ENCODE data around the gene SH3PXD2B.

The SH3PXD2B gene

DNA sequence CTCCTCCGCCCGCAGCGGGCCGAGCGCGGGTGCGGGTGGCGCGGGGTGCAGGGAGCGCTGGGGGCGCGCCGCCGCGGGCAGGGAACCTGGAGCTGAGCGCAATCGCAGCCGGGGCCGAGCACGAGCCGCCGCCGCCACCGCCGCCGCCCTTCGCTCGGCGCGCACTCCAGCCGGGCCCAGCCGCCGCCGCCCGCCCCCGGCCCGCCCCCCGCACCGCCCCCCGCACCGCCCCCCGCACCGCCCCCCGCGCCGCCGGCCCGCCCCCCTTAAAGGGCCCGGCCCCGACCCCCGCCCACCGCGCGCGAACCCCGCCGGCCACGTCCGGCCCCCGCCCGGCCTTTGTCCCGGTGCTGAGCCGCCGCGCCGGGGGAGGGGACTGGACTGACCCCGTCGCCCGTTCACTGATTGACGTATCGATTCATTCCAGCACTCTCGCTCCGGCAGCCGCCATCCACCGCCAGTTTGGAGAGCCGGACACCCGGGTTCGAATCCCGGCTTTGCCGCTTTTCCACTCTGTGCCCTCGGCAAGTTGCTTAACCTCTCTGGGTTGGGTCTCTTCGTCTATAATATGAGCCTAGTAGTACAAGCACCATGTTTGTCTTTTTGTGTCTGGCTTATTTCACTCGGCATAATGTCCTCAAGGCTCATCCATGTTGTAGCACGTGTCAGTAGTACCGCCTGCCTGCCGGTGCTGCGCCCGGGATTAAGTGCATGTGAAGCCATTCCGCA lies at the start of gene SH3PXD2B:
SH3PXD2B (minus strand) TSS at position 168 of the 729 bp plus-strand sequence. CDS start 173 bp downstream, outside the sequence.
- DNase-seq, result no peak

DNA sequence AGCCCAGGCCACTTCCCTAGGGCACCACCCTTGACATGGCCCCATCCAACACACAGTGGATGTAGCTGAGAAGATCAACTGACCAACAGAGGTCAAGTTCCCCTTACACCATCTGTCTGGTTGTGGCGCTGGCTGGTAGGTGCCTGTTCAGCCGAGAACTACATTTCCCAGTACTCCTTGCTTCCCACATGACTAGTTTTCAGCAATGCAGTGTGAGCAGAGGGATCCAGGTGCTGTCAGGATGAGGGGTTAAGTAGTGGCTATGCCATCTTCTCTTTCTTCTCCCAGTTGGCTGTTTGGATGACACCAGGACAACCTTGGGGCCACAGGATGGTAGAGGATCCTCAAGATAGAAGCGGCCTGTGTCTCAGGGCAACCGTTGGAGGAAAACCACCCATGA lies 48.6 kb upstream of the SH3PXD2B start:
- DNase-seq, result no peak

DNA sequence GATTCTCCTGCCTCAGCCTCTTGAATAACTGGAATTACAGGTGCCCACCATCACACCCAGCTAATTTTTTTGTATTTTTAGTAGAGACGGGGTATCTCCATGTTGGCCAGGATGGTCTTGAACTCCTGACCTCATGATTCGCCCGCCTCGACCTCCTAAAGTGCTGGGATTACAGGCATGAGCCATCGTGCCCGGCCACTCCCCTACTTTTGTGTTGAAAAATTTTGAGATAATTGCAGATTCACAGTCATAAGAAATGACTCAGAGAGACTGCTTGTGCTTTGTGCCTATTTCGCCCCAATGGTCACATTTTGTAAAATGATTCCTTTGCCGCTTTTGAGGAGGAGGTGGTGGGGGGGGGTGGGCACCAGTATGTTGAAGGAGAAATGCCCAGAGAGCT lies 48.1 kb upstream of the SH3PXD2B start:
- DNase-seq, result no peak

DNA sequence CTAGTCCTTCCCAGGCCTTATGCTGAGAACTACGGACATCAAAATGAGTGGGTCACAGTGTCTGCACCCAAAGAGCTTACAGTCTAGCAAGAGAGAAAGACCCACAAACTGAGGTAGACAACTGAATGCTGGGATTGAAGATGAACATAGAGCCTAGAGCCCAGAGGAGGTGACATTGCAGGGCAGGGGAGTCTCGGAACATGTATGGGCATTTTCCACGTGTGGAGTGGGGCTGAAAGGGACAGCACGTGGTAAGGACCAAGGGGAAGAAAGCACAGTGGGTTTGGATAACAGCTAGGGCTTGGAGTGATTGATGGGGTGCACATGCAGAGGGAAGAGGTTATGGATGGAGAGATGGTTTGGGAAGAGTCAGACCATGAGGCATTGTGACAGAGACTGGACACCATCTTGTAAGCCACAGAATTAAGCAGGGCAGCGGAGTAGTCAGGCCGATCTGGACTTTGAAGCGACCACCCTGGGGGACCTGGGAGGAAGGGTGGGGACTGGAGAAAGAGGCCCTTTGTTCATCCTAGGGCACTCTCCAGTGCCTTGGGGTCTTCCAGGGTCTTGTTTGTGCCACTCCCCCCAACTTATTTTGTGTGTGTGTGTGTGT lies 47.5 kb upstream of the SH3PXD2B start:
- DNase-seq, result no peak

DNA sequence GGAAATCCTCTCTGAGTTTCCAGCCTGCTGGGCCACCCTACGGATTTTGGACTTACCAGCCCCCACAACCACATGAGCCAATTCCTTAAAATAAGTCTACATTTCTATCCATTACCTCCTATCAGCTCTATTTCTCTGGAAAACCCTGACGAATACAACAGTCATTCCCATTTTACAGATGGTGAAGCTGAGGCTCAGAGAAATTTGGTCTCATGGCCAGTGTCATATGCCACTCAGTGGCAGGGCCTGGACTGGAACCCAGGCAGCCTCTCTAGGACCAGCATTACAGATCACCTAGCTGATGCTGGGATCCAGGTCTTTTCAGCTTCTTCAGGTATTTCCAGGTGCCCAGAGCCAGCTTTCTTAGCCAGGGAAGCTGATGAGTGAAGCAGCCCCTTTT lies 45.0 kb upstream of the SH3PXD2B start:
- DNase-seq, result no peak

DNA sequence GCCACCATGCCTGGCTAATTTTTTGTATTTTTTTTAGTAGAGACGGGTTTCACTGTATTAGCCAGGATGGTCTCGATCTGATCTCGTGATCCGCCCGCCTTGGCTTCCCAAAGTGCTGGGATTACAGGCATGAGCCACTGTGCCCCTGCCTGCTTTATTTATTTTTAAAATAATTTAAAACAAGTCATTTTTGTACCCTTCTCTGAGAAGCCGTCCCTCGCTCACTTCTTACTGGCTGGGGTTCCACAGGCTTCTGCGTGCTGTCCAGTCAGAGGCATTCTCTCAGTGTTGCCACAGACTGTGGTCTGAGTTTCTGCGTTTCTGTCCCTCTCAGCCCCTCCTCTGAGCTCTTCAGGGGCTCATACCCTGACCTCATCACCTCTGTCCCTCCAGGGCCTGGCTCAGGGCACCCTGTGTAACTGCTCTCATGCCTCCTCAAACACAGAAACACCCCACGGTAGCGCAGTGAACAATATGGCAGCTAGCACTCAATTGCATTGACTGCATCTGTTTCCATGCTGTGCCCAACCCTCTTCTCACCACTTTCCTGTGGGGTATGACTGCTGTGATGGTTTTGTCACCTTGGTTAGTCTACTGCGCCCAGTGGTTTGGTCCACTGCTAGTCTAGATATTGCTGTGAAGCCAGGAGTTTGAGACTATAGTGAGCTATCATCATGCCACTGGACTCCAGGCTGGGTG lies 44.3 kb upstream of the SH3PXD2B start:
- DNase-seq, result no peak

DNA sequence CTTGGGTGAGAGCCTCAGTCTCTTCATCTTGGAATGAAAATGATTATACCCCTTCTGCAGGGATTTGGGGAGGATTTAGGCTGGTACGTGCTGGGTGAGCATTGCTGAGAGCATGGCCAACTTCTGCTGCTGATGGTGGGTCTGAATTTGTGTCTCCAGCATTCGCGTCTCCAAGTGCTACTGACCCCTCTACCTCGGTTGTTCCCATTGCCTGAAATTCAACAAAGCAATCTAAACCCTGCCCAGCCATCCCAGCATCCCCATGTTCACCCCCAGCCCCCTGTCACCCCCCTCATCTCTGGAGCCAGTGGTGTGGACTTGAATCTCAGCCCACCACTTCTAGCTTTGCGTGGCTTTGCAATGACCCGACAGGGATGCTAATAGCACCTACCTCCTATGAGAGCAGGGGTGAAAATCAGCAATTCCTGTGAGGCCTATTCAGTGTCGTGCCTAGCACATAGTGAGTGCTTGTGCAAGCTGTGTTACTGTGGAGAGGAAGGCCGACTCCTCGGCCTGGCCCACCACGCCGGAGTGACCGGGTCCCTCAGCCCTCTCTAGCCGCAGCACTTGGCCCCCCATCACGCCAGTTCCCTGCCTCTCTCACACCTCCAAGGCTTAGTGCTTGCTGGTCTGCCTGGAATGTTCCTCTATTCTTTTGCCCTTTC lies 43.4 kb upstream of the SH3PXD2B start:
- DNase-seq, result no peak

DNA sequence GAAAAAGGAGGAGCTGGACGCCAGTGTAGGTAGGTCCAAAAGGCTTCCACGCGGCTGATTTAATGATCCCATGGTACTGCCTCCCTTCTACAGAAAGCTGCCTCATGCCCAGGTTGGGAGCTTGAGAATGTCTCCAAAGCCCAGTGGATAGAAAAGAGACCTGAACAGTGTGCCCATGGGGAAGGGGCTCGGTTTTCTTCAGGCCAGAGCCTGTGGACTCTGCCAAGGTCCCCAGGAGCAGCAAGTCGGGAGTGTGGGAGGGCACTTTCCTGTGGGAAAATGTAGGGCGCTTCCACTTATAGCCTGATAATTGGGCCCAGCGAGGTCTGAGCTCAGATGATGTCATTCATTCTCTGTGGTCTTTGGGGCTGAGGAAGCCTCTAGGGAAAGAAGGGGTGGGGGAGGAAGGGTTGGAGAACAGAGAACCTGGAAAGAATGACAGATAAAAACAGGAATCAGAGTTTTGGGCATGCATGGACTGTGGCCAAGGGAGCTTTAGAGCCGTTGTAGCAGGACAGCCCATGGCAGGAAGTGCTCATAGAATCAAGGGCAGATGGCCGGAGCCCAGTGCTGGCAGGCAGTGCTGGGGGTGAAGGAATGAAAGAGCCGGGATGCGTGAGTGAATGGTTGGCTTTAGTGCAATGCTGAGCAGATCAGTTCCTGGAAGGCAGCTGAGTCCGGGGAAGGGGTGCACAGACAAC lies 42.5 kb upstream of the SH3PXD2B start:
- no peak for DNase-seq

DNA sequence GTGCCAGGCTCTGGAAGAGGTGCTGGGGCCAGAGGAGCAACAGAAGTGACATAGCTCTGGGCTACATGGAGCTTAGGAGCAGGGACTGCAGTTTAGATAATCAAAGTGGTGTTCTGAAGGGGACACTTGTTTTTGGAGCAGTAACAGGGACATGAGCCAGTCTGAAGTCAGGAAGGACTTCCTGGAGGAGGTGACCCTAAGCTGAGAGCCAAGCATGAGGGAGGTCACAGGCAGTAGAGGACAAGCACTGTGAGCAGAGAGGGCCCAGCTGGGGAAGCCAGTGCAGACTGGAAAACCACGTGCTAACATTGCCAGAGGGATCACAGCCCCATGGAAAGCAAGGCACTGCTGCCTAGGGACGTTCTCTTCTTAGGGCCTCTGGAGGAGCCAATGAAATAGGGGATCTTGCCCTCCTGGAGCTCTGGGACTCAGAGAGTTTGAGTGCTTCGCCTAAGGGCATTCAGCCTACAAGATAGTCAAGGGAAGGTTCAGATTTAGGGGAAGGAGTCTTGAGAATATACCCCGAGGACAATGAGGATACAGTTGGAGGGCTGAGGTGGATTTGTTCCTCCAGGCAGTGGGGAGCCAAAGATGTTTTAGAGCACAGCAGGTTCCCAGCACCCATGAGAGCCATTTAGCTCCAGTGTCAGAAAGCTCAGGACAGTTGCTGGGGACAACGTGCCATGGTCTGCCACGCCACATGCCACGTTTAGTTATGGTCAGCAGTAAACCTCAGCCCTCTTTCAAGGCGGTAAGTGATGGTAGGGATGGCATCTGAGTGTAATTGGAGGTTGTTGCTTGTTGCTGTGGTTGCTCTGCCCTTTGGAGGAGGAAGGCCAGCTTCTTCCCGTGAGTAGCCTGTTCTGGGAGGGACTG lies 40.5 kb upstream of the SH3PXD2B start:
- DNase-seq, result no peak

DNA sequence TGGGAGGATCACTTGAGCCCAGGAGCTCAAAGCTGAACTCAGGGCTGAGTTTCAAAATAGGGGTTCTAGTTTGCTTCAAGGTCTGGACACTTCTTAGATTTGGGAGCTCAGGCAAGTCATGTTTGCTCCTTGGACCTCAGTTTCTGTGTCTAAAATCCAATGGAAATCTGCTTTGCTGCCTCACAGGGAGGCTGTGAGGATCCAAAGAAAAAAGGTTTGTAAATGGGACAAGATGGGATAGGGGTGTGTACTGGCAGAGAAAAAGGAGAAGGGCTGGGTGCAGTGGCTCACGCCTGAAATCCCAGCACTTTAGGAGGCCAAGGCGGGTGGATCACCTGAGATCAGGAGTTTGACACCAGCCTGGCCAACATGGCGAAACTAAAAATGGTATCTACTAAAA lies 39.6 kb upstream of the SH3PXD2B start:
- no peak for DNase-seq

DNA sequence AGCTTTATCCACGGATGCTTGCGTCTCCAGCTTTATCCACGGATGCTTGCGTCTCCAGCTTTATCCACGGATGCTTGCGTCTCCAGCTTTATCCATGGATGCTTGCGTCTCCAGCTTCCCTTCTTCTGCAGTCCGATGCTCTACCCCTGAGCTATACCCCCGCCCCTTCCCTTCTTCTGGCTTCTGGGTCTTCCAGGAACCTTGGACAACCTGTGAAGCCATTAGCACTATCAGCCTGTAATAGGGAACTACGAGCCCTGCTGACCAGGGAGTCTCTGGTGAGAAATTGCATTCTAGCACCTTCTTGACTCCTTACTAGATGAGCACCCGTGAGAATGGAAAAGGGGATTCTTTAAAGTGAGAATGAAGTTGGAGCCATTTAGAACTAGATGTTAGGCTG lies 39.1 kb upstream of the SH3PXD2B start:
- DNase-seq, result no peak

DNA sequence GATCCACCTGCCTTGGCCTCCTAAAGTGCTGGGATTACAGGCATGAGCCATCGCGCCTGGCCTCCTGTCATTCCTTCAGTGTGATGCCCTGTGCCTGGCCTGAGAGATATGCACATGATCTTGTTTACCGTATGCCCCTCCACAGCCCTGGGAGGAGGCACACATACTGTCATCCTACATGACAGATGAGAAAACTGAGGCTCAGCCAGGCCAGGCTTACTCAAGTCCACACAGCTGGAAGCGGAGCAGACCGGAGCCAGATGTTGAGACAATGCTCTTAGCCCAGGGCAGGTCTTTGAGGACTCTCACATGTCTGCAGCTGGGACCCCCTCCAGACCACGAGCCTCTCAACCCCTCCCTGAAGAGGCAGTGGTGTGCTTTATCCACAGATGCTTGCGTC lies 38.7 kb upstream of the SH3PXD2B start:
- DNase-seq, result no peak

DNA sequence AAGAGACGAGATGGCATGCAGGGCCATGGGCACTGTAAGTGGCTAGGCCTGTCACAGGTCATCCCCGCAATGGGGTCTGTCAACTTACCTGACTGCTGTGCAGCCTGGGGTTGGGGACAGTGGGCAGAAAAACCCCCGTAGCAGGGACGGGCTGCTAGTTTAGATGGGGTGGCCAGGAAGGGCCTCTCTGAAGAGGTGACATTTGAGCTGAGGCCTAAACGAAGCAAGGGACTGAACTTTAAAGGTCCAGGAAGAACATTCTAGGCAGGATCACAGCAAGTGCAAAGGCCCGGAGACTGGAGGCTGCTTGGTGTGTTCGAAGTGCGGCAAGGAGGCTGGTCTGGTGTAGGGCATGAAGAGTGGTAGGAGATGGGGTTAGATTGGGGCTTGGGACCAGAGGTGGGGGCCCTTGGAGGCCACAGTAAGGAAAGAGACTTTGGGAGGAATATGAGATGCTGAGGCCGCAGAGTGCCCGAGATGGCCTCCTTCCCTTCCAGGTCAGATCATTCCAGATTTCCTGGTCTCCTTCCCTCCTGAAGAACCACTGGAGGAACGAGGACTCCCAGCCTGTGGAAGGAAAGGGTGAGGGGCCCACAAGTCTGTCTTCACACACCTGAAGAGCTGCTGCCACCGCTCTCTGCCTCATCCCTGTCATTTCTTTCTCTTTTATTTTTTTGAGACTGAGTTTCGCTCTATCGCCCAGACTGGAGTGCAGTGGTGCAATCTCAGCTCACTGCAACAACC lies 37.9 kb upstream of the SH3PXD2B start:
- no peak for DNase-seq

DNA sequence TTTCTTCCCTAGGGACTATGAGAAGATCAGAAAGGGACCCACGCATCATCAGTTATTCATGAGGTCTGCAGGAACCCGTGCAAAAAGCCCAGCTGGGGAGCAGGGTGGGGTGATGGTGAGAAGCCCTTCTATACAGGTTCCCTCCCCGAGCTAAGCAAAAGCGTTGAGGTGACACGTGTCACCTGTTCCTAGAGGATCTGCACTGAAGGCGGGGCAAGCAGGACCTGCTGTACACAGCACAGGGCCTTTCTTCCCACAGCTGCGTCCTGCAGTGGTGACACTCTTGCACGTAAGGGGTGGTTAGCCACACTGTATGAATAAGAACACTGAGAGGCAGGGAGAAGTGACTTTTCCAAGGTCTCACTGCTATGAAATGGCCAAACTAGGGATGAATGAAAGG lies 37.2 kb upstream of the SH3PXD2B start:
- DNase-seq, result no peak

DNA sequence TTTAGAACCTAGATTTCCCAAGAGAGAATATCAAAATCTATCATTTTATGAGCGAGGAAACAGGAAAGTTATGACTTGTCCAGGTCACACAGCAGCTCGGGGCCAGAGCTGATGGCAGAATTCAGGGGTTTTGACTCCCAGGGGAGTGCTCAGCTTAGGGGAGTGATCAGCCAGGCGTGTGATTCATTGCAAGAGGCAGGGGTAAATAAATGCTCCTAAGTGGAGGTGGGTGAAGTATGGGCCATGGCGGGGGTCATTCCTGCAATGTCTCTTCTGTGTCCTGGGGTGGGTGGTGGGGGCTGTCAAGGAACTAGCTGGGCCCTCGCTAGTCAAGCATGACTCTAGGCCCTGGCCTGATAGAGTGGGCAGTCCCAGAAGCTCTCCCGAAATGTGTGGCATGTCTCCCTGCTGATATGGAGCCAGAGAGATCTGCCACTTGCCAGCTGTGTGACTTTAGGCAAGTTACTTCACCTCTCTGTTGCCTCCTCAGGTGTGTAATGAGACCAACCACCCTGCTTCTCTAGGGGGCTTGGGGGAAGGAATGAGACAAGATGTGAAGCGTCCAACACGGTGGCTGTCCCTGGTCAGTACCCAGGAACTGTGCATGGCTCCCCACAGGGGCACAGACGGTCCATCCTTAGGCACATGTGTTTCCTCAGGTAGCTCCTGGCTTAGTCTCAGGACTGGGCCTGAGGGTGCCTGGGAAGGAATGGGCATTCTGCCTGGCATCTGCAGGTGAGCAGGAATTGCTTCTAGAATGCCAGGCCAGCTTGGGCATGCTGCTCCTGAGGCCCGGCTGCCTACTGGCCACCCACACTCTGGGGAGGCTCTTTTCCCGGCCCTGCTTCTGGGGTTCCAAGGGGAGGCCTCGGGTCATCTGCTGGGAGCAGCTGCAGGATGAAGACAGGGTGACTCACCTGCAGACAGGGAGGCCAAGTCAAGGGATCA lies 36.5 kb upstream of the SH3PXD2B start:
- no peak for DNase-seq

DNA sequence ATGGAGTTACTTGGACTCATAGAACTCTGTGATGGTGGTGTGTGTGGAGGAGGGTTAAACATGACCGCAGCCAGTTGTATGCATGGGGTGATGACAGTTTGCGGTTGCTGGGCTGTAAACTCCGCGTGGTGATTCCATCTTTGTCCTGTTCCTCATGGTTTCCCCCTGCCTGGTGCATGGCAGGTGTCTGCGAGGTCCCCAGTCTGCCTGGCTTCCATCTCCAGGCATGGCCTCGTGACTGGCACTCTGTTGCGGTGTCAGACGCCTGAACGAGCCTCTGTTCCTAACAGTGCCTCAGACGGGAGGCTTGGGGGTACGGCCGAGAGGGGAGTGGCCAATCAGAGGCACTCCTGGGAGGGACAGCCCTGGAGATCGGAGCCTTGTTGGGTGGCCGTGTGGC lies 33.9 kb upstream of the SH3PXD2B start:
- DNase-seq, result no peak

DNA sequence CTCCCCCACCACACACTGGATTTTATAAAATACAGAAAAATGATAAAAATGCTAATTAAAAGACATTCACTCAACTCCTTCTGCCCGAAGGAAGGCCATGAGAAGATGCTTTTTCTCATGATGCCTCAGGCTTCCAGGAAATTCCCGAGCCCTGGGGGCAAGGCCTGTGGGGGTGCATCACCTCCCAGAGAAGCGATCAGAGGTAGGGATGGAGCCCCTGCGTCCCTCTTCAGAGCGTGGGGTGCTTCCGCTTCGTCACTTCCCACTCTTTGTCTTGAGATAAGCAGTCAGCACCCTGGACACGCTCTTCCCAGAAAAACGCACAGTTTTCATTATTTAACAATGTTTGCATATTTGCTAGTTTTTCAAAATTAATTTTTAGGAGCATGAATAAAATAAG lies 33.3 kb upstream of the SH3PXD2B start:
- no peak for DNase-seq

DNA sequence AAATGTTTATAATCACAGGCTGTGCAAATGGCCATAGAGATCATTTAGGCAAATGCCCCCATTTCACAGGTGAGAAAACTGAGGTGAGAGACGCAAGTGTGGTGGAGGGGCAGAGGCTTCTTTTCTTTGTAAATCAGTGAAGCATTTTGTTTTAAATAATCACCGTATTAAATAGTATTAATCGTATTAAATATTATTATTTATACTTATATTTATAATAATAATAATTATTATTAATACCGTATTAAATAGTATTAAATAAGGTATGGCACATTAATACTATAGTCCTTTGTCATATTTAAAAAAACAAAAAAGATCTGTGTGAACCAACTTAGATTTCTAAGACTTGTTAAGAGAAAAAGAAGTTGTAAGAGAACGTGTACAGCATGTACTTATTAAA lies 32.6 kb upstream of the SH3PXD2B start:
- no peak for DNase-seq

DNA sequence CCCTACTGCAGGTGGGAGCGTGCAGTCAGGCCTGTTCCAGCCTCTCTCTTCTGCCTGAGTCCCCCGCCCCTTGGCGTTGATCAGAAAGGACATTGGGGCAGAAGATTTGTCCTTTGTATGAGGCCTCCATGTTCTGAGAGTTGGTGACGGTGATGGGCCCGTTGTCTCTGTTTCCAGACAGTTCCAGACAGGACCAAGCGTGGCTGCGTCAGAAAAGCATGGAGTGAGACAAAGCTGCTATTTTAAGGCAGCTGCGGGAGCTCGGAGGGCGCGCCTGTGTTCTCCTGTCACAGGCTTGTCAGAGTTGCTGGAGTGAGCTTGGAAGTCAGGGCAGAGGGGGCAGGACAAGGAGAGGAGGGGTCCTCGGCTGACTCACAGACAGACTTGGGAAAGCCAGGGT lies 32.1 kb upstream of the SH3PXD2B start:
- no peak for DNase-seq
